GM04504 (cell line): ENCODE data around the gene ADCY4.
A peak's percentile ranks its signal among the peaks of the same experiment; 100 is the strongest.

ENCODE experiments used
- DNase-seq: peaks from one replicate; pipeline ENCODE4 v3.0.0-alpha.2; 2012; ENCODE audit warnings: low read depth

ADCY4 gene

DNA sequence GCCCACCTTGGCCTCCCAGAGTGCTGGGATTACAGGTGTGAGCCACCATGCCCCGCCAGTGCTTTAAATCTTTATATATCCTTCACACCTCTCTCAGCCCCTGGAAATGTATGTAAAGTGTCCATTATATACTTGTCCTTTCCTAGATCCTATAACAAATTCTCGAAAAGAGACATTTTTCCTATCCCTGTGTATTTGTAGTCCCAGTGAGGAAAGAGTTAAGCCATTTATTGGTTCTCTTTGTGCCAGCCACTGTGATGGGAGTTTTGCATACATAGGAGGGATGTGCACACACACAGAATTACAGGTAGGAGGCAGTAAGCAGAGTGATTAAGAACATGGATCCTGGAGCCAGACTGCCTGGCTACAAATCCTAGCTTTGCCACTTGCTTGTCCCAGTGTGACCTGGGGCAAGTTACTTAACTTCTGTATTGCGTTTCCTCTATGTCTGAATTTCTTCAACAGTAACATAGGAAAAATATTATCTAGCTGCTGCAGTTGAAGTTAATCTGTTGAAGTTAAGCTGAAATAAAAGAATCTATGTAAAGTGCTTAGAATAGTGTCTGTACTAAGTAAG lies 61.4 kb downstream of the ADCY4 start:
- DNase-seq, result no peak

DNA sequence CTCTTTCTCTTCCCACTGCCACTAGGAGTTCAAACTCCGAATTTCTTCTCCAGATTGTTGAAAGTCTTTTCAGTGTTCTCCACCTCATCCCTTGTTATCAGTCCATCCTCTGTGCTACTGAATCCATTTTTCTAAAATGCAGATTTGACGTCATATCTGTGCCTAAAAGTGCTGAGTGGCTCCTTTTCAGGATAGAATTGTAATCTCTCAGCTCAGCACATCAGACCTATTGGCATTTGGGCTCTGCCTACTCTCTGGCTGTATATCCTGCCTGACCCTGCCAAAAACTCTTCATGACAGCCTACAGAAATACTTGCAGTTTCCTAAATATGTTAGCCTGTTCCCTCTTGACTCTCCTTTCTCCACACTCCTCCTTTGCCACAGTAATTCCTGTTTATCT lies 62.4 kb downstream of the ADCY4 start:
- DNase-seq, result no peak

DNA sequence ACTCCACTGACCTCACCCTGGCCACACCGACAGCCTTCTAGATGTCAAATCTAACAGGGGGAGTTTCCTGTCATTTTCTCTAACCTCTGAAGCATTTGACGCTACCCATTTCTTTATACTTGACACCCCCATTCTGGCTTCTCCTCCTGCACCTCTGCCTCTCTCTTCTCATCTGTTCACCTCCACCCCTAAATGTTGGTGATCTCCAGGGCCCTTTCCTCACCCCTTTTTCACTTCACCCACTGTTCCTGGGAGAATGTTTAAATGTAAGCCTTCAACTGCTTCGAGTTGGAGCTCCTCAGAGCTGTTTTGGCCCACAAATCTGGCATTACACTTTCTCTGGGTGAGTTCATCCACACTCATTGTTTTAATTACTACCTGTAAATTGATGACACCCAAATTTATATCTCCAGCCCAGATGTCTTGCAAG lies 63.0 kb downstream of the ADCY4 start:
- DNase-seq, result no peak

DNA sequence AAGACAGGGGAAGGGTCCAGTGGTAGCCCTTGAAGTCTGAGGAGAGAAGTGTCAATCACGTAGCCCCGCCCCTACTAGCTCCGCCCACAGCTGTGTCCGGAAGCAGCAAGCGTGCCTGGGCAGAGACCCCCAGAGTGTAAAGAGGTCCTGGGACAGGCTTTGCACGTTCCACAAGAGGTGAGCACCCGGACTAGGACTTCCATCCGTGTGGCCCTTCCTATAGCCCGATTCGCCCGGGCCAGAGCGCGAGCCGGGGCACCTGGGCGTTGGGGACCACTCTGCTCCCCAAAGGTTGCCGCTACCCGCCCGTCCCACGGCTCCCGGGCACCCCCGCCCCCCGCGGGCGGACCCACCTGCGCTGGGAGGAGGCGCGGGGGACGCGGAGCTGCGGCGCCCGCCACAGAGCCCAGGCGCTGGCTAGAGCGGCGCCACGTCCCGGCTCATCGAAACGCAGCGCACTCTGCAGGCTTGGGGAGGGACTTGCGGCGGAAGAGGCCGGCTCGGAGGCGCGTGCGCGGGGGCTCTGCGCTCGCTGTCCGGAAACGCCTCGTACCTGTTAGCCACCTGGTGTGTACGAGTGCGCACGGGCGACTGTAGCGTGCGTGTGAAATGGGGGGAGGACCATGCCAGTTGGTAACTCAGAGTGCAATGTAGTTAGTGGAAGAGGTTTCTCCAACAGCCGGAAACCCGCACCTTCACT lies 63.6 kb downstream of the ADCY4 start, which contains the start of gene RABGGTA:
RABGGTA (minus strand) TSS at position 464 of the 700 bp plus-strand sequence. CDS start 482 bp downstream, outside the sequence.
- peak; percentile 56 for DNase-seq

DNA sequence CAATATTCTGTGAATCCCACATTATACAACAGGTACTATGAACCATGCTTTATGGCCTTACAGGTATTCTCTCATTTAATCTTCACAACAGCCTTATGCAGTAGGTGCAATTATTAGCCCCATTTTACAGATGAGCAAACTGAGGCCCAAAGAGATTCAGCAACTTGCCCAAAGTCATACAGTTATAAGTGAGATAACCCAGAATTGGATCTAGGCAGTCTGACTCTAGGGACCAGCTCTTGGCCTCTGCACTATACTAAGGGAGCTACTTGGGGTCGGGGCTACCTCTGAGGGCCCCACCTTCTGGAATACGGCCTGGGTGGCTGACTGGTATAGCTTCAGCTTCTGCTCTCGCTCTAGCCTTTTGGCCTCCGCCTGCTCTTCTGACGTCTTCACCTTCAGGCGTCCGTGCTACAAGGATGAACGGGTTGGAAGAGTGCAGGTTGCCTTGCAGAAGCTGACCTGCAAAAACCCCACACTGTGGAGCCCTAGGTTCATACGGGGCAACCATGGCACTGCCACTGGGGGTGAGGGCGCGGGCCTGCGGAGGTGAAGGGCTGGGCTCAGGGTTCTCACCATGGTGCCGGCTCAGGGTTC lies 64.2 kb downstream of the ADCY4 start:
- DNase-seq, result no peak

DNA sequence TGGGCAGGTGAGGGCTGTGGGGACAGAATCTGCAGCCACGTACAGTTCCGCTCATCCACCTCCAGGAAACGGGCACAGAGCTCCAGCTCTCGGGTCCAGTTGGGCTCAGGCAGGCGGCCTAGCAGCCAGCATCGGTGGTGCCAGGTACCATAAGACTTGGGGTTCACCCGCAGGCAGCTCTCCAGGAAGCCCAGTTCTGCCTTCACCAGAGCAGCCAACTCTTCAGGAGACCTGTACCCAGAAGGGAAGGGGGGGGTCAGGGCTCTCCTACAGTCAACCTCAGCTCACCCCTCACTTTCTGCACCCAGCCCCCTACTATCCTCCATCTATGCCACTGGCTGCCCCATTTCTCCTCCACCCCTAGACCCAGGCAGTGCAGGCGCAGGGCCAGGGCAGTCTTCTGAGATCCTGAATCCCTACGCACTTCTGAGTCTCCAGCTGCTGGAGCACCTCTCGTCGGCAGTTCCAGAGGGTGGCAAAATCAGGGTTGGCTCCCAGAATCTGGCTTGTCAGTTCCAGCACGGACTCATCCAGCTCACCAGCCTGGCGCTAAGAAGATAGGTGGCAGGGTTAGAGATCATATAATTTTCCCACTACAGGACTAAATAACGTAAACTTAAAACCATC lies 64.8 kb downstream of the ADCY4 start:
- DNase-seq, result no peak

DNA sequence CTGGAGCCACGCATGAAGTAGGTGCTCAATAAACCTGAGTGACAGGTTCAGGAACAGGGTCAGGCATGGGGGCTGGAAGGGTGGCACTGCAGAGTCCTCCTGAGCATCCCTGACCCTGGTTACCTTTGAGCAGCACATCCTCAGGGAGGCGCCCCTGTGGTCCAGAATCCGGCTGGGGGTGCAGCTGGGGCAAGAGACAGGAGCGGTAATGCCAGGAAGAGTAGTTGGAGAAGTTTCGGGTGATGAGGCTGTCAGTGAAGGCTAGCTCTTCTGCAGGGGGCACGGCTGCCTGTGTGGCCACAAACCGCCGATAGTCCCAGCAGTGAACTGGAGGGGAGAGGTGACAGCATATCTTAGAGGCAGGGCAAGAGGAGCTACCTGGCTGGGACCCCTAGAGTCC lies 65.5 kb downstream of the ADCY4 start:
- DNase-seq, result no peak
